NT2/D1 (cell line): ENCODE measurements around the gene NPL.

ENCODE experiments used
- SUZ12 ChIP-seq: IDR thresholded peaks from 2 replicates; pipeline ENCODE4 v1.6.1; 2011; ENCODE audit not compliant: insufficient read length, insufficient read depth; ENCODE audit errors: extremely low read depth
- YY1 ChIP-seq: IDR thresholded peaks from 2 replicates; pipeline ENCODE4 v1.6.1; 2011; ENCODE audit not compliant: insufficient read length, insufficient read depth
- ZNF274 ChIP-seq: IDR thresholded peaks from 2 replicates; pipeline ENCODE4 v1.6.1; 2011; ENCODE audit warnings: mild to moderate bottlenecking, low read depth, low read length

GRCh38 chr1:182756423-182756822 lies 33.1 kb upstream of the NPL start:
- TF ChIP-seq SUZ12 (no peak), YY1 (no peak), ZNF274 (no peak)
